ENCODE data around the gene PPP4R1. TPM values are rescaled to one million over a fixed set of nuclear protein-coding genes. Genes with fewer than 3 reads are reported as not detected.
A peak's percentile ranks its signal among the peaks of the same experiment; 100 is the strongest.

Gene PPP4R1
- total RNA-seq, 2 donors from 2014 or later = 52.5 to 77.5 TPM

- H3K4me1 ChIP-seq = peaks cover 8% of the 10 kb centered on the region
- H3K9me3 ChIP-seq = no peaks in the 10 kb centered on the region
- no peak overlapping the region for H3K27ac ChIP-seq
- no peak for DNase-seq
- H3K9ac ChIP-seq (ENCODE audit: low read depth in 2 of 2, low read length in 2 of 2) = no peak overlapping the region
- H3K36me3 ChIP-seq = no peaks in the 10 kb centered on the region
- TF ChIP-seq CTCF (IDR thresholded peaks at IDR 0.05) = no peak
- intact Hi-C loops (cut with DNase I) = no loop called here
- H3K27me3 ChIP-seq = no peaks in the 10 kb centered on the region
- H3K4me3 ChIP-seq = no peak overlapping the region
Observed at GRCh38 chr18:9597609-9598008, 16.8 kb downstream of the PPP4R1 start.

- Histone ChIP-seq H3K4me3 (no peak overlapping the region), H3K9me3 (no peaks in the 10 kb centered on the region), H3K27me3 (no peaks in the 10 kb centered on the region), H3K27ac (no peak overlapping the region), H3K4me1 (peaks cover 8% of the 10 kb centered on the region), H3K36me3 (no peaks in the 10 kb centered on the region), H3K9ac (ENCODE audit: low read depth in 2 of 2, low read length in 2 of 2) (no peak overlapping the region)
- DNase-seq = no peak
- intact Hi-C loops (cut with DNase I) = no loop called here
- no peak for TF ChIP-seq CTCF (IDR thresholded peaks at IDR 0.05)
Observed at GRCh38 chr18:9596843-9597526, 17.4 kb downstream of the PPP4R1 start.

DNA sequence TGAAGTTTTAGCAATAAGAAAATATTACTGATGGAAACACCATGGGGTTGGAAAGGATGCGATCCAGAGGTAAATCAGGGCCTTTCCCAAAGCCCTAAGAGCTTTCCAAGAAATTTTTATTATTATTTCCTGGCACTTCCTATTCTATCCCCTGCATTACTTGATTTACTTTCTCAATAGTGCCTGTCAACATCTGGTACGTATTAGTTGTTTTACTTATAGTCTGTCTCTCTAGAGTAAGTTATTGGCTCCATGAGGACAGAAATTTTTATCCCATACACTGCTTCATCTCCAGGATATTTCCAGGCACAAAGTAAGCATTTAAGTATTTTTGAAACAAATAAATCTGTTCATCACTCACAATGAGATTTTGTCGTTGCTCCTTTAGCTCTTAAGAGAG, 18.1 kb downstream of the PPP4R1 start:
- intact Hi-C loops (cut with DNase I) = no loop called here
- no peaks in the 10 kb centered on the region for H3K36me3 ChIP-seq

DNA sequence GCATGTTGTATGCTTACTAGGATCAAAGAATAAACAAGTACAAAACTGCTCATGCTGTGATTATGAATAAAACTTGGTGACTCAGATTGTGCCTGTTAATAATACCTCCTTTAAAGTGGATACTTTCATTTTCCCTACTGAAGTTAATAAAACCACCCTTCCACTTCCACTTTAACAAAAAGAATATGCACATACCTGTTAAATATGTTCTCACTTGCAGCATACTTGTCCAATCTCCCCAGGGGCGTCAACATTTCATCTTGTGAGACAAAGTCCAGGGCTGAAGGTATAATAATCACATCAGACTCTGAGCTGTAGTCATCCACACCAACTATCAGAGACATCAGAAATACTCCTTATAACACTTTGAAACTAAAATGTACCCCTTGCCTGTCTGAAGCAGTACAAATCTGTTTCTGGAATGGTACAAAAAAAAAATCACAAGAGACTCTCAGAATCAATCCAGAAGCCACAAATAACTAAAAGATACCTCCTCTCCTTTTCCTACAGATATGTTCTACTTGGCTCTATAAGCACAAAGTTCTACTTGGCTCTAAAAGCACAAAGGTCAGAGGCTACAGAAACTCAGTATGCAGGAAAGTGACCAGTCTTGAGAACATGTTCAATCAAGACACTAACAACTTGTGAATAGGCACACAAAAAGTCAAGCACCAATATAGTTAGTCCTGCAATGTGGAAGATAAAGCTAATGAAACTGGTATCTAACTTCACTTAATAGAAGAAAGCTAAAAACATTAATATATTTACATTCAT, 19.3 kb downstream of the PPP4R1 start:
- Histone ChIP-seq H3K27me3 (no peaks in the 10 kb centered on the region), H3K27ac (peak overlapping the region; percentile 30), H3K4me1 (peaks cover 8% of the 10 kb centered on the region), H3K9me3 (no peaks in the 10 kb centered on the region), H3K4me3 (no peak overlapping the region), H3K9ac (ENCODE audit: low read depth in 2 of 2, low read length in 2 of 2) (no peak overlapping the region), H3K36me3 (no peaks in the 10 kb centered on the region)
- intact Hi-C loops (cut with DNase I) = no loop called here
- TF ChIP-seq CTCF (IDR thresholded peaks at IDR 0.05) = no peak
- no peak for DNase-seq

More for the DNA sequence above, 18.1 kb downstream of the PPP4R1 start:
- no peaks in the 10 kb centered on the region for H3K9me3 ChIP-seq
- DNase-seq = no peak
- TF ChIP-seq CTCF (IDR thresholded peaks at IDR 0.05) = no peak
- H3K4me1 ChIP-seq = peaks cover 8% of the 10 kb centered on the region
- H3K4me3 ChIP-seq = no peak overlapping the region
- no peaks in the 10 kb centered on the region for H3K27me3 ChIP-seq
- no peak overlapping the region for H3K9ac ChIP-seq (ENCODE audit: low read depth in 2 of 2, low read length in 2 of 2)
- no peak overlapping the region for H3K27ac ChIP-seq

GRCh38 chr18:9587924-9588323, 26.4 kb downstream of the PPP4R1 start:
- H3K36me3 ChIP-seq = peaks cover 2% of the 10 kb centered on the region
- H3K9ac ChIP-seq (ENCODE audit: low read depth in 2 of 2, low read length in 2 of 2) = no peak overlapping the region
- no peak overlapping the region for H3K4me3 ChIP-seq
- no peak for DNase-seq
- H3K9me3 ChIP-seq = no peaks in the 10 kb centered on the region
- H3K27me3 ChIP-seq = no peaks in the 10 kb centered on the region
- no peaks in the 10 kb centered on the region for H3K4me1 ChIP-seq
- no peak for TF ChIP-seq CTCF (IDR thresholded peaks at IDR 0.05)
- intact Hi-C loops (cut with DNase I) = no loop called here
- no peak overlapping the region for H3K27ac ChIP-seq

Data from colonic mucosa (tissue), 4 donors.